Trophoblast cell (in vitro differentiated cells and primary cell): Measurements from ENCODE around the gene FOXA1.
A peak's percentile ranks its signal among the peaks of the same experiment; 100 is the strongest.

Source experiments
- DNase-seq, 2 donors: peaks; one replicate each; pipeline ENCODE4 v3.0.0-alpha.2; 2016
- H2AFZ ChIP-seq: 2 replicates; pipeline ENCODE4 v1.6.1; 2013; ENCODE audit warnings: low read length, moderate library complexity, mild to moderate bottlenecking; ENCODE audit not compliant: insufficient read depth, poor library complexity
- H2AK5ac ChIP-seq: 2 replicates; pipeline ENCODE4 v1.6.1; 2013; ENCODE audit warnings: mild to moderate bottlenecking, low read length
- H2BK120ac ChIP-seq: 2 replicates; pipeline ENCODE4 v1.6.1; 2013; ENCODE audit warnings: low read length, mild to moderate bottlenecking, moderate library complexity; ENCODE audit not compliant: insufficient read depth, poor library complexity
- H2BK12ac ChIP-seq: 2 replicates; pipeline ENCODE4 v1.6.1; 2013; ENCODE audit warnings: mild to moderate bottlenecking, low read length, moderate library complexity
- H2BK5ac ChIP-seq: 2 replicates; pipeline ENCODE4 v1.6.1; 2013; ENCODE audit warnings: low read length, low read depth, moderate library complexity, mild to moderate bottlenecking; ENCODE audit not compliant: poor library complexity
- H3K14ac ChIP-seq: 2 replicates; pipeline ENCODE4 v1.6.1; 2013; ENCODE audit warnings: mild to moderate bottlenecking, low read length
- H3K18ac ChIP-seq: 2 replicates; pipeline ENCODE4 v1.6.1; 2013; ENCODE audit warnings: mild to moderate bottlenecking, low read length
- H3K23ac ChIP-seq: 2 replicates; pipeline ENCODE4 v1.6.1; 2013; ENCODE audit warnings: low read length
- H3K27ac ChIP-seq: 2 replicates; pipeline ENCODE4 v1.5.1; 2013; ENCODE audit warnings: low read depth, mild to moderate bottlenecking, inconsistent platforms, low read length, moderate library complexity
- H3K27me3 ChIP-seq: 2 replicates; pipeline ENCODE4 v1.6.1; 2013; ENCODE audit warnings: inconsistent platforms, mild to moderate bottlenecking, low read length, moderate library complexity; ENCODE audit not compliant: insufficient read depth
- H3K36me3 ChIP-seq, 2 experiments: 1 replicate in 1 of 2; 2 replicates in 1 of 2; pipeline ENCODE4 v1.6.1; 2013; ENCODE audit warnings: low read length in 2 of 2, mild to moderate bottlenecking in 2 of 2, moderate library complexity in 1 of 2; ENCODE audit not compliant: insufficient read depth in 2 of 2, control insufficient read depth in 1 of 2
- H3K4ac ChIP-seq: 2 replicates; pipeline ENCODE4 v1.6.1; 2013; ENCODE audit warnings: low read depth, mild to moderate bottlenecking, low read length, moderate library complexity
- H3K4me1 ChIP-seq, 2 experiments: 1 replicate in 1 of 2; 2 replicates in 1 of 2; pipeline ENCODE4 v1.6.1; 2013; ENCODE audit warnings: low read length in 2 of 2, mild to moderate bottlenecking in 2 of 2, moderate library complexity in 1 of 2; ENCODE audit not compliant: insufficient read depth in 2 of 2, control insufficient read depth in 1 of 2
- H3K4me2 ChIP-seq: 2 replicates; pipeline ENCODE4 v1.6.1; 2013; ENCODE audit warnings: inconsistent platforms, mild to moderate bottlenecking, low read length, moderate library complexity
- H3K4me3 ChIP-seq: 2 replicates; pipeline ENCODE4 v1.5.1; 2013; ENCODE audit warnings: mild to moderate bottlenecking, low read depth, low read length, inconsistent platforms
- H3K79me1 ChIP-seq: one replicate; pipeline ENCODE4 v1.6.1; 2013; ENCODE audit warnings: low read length
- H3K79me2 ChIP-seq: 2 replicates; pipeline ENCODE4 v1.6.1; 2013; ENCODE audit warnings: low read length, mild to moderate bottlenecking; ENCODE audit not compliant: control insufficient read depth, insufficient read depth, poor library complexity
- H3K9ac ChIP-seq: 2 replicates; pipeline ENCODE4 v1.6.1; 2013; ENCODE audit warnings: mild to moderate bottlenecking, low read length
- H3K9me3 ChIP-seq: 2 replicates; pipeline ENCODE4 v1.6.1; 2013; ENCODE audit warnings: low read depth, mild to moderate bottlenecking, control low read depth, inconsistent platforms, low read length; ENCODE audit not compliant: insufficient read depth
- H4K12ac ChIP-seq: 2 replicates; pipeline ENCODE4 v1.6.1; 2013; ENCODE audit warnings: low read depth, mild to moderate bottlenecking, low read length, moderate library complexity
- H4K8ac ChIP-seq: 2 replicates; pipeline ENCODE4 v1.6.1; 2013; ENCODE audit warnings: low read depth, mild to moderate bottlenecking, low read length, moderate library complexity
- H4K91ac ChIP-seq: one replicate; pipeline ENCODE4 v1.6.1; 2013; ENCODE audit warnings: low read depth, mild to moderate bottlenecking, low read length, moderate library complexity
- WGBS: extraction: QIAGEN DNeasy Blood & Tissue Kit; methylation state at CpG from one replicate; pipeline ENCODE4 v1.1.7; 2013; ENCODE audit warnings: missing lambda C conversion rate; ENCODE audit not compliant: insufficient read length, insufficient coverage; ENCODE audit errors: extremely low coverage; 5-methylcytosine and 5-hydroxymethylcytosine counted together

FOXA1 gene

GRCh38 chr14:37588667-37588955 lies 6.4 kb downstream of the FOXA1 start:
- H3K36me3 ChIP-seq = no peaks in the 10 kb centered on the region
- no CpG with 5 or more reads among the region's 6 CpGs for WGBS
- H2BK120ac ChIP-seq = no peak overlapping the region
- no peak overlapping the region for H3K14ac ChIP-seq
- no peak overlapping the region for H2BK5ac ChIP-seq
- no peak overlapping the region for H4K12ac ChIP-seq
- no peaks in the 10 kb centered on the region for H3K79me2 ChIP-seq
- peaks cover 16 to 21% of the 10 kb centered on the region in 2 experiments for H3K4me1 ChIP-seq
- no peak for DNase-seq
- no peak overlapping the region for H3K4me3 ChIP-seq
- H3K27me3 ChIP-seq = peaks cover 69% of the 10 kb centered on the region
- no peak overlapping the region for H3K23ac ChIP-seq
- no peak overlapping the region for H2AFZ ChIP-seq
- no peak overlapping the region for H3K18ac ChIP-seq
- H2BK12ac ChIP-seq = no peak overlapping the region
- no peak overlapping the region for H3K4me2 ChIP-seq
- peaks cover 16% of the 10 kb centered on the region for H3K9me3 ChIP-seq
- H3K9ac ChIP-seq = no peak overlapping the region
- no peak overlapping the region for H4K91ac ChIP-seq
- H3K79me1 ChIP-seq = no peaks in the 10 kb centered on the region
- no peak overlapping the region for H4K8ac ChIP-seq
- H3K4ac ChIP-seq = no peak overlapping the region
- no peak overlapping the region for H2AK5ac ChIP-seq
- H3K27ac ChIP-seq = no peak overlapping the region

- no CpG with 5 or more reads among the region's 63 CpGs for WGBS
Measured at GRCh38 chr14:37587881-37588666, 7.0 kb downstream of the FOXA1 start.

GRCh38 chr14:37587131-37587803 lies 7.8 kb downstream of the FOXA1 start:
- Histone ChIP-seq H3K4ac (no peak overlapping the region), H2BK5ac (no peak overlapping the region), H3K36me3 (no peaks in the 10 kb centered on the region), H3K9ac (no peak overlapping the region), H3K9me3 (peaks cover 13% of the 10 kb centered on the region), H2AK5ac (no peak overlapping the region), H2BK120ac (no peak overlapping the region), H3K79me2 (no peaks in the 10 kb centered on the region), H3K18ac (no peak overlapping the region), H4K91ac (no peak overlapping the region), H3K4me2 (peak overlapping the region; percentile 72), H3K27ac (no peak overlapping the region), H3K79me1 (no peaks in the 10 kb centered on the region), H2BK12ac (no peak overlapping the region), H4K8ac (no peak overlapping the region), H3K14ac (no peak overlapping the region), H2AFZ (no peak overlapping the region), H3K4me3 (no peak overlapping the region), H3K27me3 (peaks cover 69% of the 10 kb centered on the region), H3K23ac (no peak overlapping the region), H4K12ac (no peak overlapping the region), H3K4me1 (peaks cover 20 to 26% of the 10 kb centered on the region in 2 experiments)
- WGBS = no CpG with 5 or more reads among the region's 4 CpGs
- DNase-seq = no peak

More at GRCh38 chr14:37587881-37588666, 7.0 kb downstream of the FOXA1 start:
- Histone ChIP-seq H3K9me3 (peaks cover 16% of the 10 kb centered on the region), H3K23ac (no peak overlapping the region), H4K12ac (no peak overlapping the region), H3K9ac (no peak overlapping the region), H3K18ac (no peak overlapping the region), H3K79me1 (no peaks in the 10 kb centered on the region), H2AFZ (no peak overlapping the region), H3K27me3 (peaks cover 74% of the 10 kb centered on the region), H2BK120ac (no peak overlapping the region), H3K4me3 (no peak overlapping the region), H2BK5ac (no peak overlapping the region), H2AK5ac (no peak overlapping the region), H4K8ac (no peak overlapping the region), H3K4ac (no peak overlapping the region), H3K14ac (no peak overlapping the region), H3K27ac (no peak overlapping the region), H3K4me2 (peak overlapping the region; percentile 72), H3K36me3 (no peaks in the 10 kb centered on the region), H3K79me2 (no peaks in the 10 kb centered on the region), H3K4me1 (peaks cover 20 to 26% of the 10 kb centered on the region in 2 experiments), H4K91ac (no peak overlapping the region), H2BK12ac (no peak overlapping the region)
- DNase-seq = no peak

- Histone ChIP-seq H3K9ac (no peak overlapping the region), H4K12ac (no peak overlapping the region), H3K4me2 (no peak overlapping the region), H3K18ac (no peak overlapping the region), H2BK120ac (no peak overlapping the region), H2AK5ac (no peak overlapping the region), H3K36me3 (no peaks in the 10 kb centered on the region), H4K8ac (no peak overlapping the region), H3K23ac (no peak overlapping the region), H3K4me1 (peaks cover 18 to 23% of the 10 kb centered on the region in 2 experiments), H3K79me2 (no peaks in the 10 kb centered on the region), H3K79me1 (no peaks in the 10 kb centered on the region), H2BK12ac (no peak overlapping the region), H3K27me3 (peaks cover 64% of the 10 kb centered on the region), H4K91ac (no peak overlapping the region), H3K9me3 (peaks cover 8% of the 10 kb centered on the region), H2BK5ac (no peak overlapping the region), H2AFZ (no peak overlapping the region), H3K4ac (no peak overlapping the region), H3K14ac (no peak overlapping the region), H3K27ac (no peak overlapping the region), H3K4me3 (no peak overlapping the region)
- no peak for DNase-seq
- WGBS = no CpG with 5 or more reads among the region's 1 CpG
Measured at GRCh38 chr14:37586797-37587130, 8.3 kb downstream of the FOXA1 start.
